Measurements from ENCODE around the gene AKAP9. TPM values are rescaled to one million over a fixed set of nuclear protein-coding genes. Genes with fewer than 3 reads are reported as not detected.
"Not testable (repeated sequence)": the region's sequence is repeated elsewhere in the genome, so short reads cannot be mapped to it uniquely, and the experiment has no call there.

AKAP9 gene
- 10 to 100 TPM; 32.4 to 41.7 TPM for total RNA-seq

DNA sequence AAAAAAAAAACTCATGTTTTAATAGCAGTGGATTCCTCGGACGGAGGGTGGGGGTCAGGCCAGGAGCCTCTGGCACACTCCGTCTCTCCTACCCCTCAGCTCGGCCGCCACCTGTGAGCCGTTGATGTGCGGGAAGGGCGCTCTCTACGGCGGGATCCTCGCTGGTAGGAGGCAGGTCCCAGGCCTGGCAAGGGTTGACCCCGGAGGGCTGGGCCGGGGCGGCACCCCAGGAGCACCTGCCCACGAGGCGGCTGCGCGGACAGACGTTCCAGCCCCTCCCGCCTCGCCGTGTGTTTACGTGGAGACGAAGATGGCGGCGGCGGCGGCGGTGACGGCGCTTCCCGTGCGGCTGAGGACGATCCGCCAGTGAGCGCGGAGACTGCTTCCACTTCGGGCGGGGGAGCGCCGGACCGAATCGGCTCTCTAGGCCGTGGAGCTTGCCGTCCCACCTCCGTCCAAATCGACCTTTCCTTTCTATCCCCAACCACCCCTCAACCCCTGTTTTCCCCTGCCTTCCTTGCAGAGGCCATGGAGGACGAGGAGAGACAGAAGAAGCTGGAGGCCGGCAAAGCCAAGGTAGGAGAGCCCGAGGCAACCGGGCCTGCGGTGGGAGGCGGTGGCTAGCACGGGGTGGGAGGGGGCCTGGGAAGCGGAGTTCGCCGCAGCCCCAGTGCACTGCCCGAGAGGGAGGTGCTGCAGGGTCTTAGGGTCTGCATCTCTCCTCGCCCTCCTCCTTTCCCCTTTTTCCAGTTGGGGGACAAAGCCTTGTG is at the start of gene AKAP9:
Gene AKAP9 (plus strand): TSS at position 291 of the 770 bp plus-strand sequence. CDS start 238 bp downstream, at position 529.
- POLR2A ChIA-PET: interaction anchor here (0.9 to 3.1 kb wide), 16 partner anchors 8 to 1292 kb away, joined by 3 to 19 read pairs (median 5); partner anchors contain the start of genes ANKIB1, CYP51A1, GATAD1 and KRIT1
- CTCF ChIA-PET: interaction anchor here (1.4 to 3.3 kb wide), 4 partner anchors 13 to 507 kb away, joined by 3 to 24 read pairs (median 9); partner anchors contain the start of genes GATAD1 and MTERF1
- Mint-ChIP-seq H3K4me1 (peaks cover 33% of the 10 kb centered on the region), H3K4me3 (peak within 1 kb of the TSS; percentile 89), H3K27ac (peak within 1 kb of the TSS; percentile 91), H3K36me3 (ENCODE audit: low read depth) (peaks cover 5% of the 10 kb centered on the region), H3K9me3 (no peaks in the 10 kb centered on the region), H3K27me3 (no peaks in the 10 kb centered on the region)
- DNase-seq: peak; percentile 90

DNA sequence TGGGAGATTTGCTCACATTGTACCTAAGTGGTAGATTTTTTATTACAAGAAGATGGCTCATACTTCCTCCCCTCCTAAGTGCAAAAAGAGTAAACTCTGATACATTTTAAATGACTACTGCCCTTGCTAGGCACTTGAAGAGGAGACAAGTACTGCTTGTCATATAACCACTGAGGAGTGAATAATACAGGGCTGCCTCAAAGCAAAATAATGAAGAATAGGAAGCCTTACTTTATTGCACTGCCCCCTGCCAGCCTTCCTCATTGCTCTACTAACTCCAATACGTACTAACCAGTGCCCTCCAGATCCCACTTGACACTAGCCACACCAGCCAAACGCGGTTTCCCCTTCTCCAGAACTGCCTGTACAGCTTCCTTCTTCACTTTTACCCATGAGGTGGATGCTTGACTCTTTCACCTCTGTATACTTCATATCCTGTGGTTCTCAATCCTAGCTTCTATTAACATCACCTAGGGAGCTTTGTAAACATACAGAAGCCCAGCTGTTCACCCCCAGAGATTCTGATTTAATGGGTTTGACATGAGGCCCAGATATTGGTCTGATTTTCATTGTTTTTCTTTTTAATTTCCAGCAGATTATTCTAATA is 48.5 kb upstream of the AKAP9 start:
- POLR2A ChIA-PET: interaction anchor here (0.6 kb wide), 1 partner anchor 1010 kb away, joined by 3 read pairs; no protein-coding TSS in a partner anchor

DNA sequence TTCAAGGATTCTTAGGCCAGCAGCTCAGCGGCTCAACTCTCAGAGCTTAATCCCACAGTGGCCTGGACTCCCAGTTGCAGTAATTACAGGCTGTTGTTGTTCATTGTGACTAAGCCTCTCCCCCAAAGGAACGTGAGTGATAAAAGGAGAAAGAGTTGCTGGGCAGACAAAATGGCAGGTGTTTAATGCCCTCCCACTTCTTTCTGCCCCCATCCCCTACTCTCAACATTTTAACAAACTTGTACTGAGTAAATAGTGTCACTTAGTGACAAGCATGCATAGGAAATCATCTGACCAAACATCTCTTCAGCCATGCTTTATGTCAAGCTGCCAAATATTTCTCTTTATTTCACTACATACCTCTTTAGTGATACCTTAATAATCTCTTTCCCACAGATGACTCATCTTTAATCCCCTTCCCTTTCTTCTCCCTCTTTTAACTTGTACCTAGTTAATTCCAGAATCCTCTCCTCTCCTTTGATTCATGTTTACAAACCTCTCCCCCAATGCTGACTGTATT is 47.8 kb upstream of the AKAP9 start:
- ChIA-PET POLR2A (no interaction called here), CTCF (interaction anchor here (1.5 kb wide), 1 partner anchor 13 kb away, joined by 3 read pairs; the partner anchor contains the start of gene MTERF1)
- H3K27ac Mint-ChIP-seq: no peak overlapping the region
- H3K4me1 Mint-ChIP-seq: no peaks in the 10 kb centered on the region
- H3K27me3 Mint-ChIP-seq: peaks cover 6% of the 10 kb centered on the region
- no peak for DNase-seq
- peaks cover 3% of the 10 kb centered on the region for H3K9me3 Mint-ChIP-seq
- H3K4me3 Mint-ChIP-seq: no peak overlapping the region
- H3K36me3 Mint-ChIP-seq (ENCODE audit: low read depth): no peaks in the 10 kb centered on the region

More for the DNA sequence above, 48.5 kb upstream of the AKAP9 start:
- Mint-ChIP-seq H3K27me3 (peaks cover 6% of the 10 kb centered on the region), H3K27ac (no peak overlapping the region), H3K36me3 (ENCODE audit: low read depth) (no peaks in the 10 kb centered on the region), H3K4me1 (no peaks in the 10 kb centered on the region), H3K4me3 (no peak overlapping the region), H3K9me3 (peaks cover 4% of the 10 kb centered on the region)
- DNase-seq: no peak
- CTCF ChIA-PET: interaction anchor here (1.5 kb wide), 1 partner anchor 12 kb away, joined by 3 read pairs; the partner anchor contains the start of gene MTERF1

DNA sequence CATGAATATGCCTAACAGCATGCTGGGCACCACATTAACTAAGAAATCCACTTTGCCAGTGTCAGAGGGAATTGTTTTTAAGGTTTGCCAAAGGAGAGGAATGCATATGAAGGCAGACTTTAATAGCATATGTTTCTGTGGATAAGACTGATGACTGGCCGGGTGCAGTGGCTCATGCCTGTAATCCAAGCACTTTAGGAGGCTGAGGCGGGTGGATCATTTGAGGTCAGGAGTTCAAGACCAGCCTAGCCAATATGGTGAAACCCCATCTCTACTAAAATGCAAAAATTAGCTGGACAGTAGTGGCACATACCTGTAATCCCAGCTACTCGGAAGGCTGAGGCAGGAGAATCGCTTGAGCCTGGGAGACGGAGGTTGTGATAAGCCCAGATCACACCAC is 47.0 kb upstream of the AKAP9 start:
- POLR2A ChIA-PET; DNase-seq; H3K4me1 Mint-ChIP-seq; H3K4me3 Mint-ChIP-seq; H3K9me3 Mint-ChIP-seq; H3K27me3 Mint-ChIP-seq; CTCF ChIA-PET; H3K27ac Mint-ChIP-seq; H3K36me3 Mint-ChIP-seq (ENCODE audit: low read depth): not testable (repeated sequence)

DNA sequence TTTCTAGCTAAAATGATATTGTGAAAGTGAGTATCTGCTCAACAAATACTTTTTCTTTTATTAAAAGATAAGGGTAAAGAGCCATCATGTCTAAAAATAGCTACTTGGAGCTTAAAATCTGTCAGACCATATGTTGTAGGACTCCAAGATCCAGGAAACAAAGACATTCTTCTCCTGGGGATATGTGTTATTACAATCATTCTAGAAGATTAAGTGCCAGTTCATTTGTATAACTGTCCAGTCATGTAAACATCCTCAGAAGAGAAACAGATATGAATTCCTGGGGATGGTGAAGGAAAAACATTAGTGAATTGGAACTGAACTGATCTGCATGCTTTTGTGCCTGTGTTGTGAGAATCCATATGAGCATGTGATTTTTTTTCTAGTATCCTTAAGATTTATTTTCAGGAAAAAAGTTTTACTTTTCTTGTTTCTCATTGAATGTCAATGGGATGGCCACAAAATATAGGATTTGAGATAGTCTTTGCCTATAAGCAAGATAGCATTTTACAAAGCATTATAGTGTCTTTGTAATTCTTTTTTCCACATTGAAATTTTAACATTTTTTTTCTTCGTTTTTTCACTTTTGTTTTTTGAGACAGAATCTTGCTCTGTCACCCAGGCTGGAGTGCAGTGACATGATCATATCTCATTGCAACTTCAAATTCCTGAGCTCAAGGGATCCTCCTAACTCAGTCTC is 45.7 kb upstream of the AKAP9 start:
- ChIA-PET POLR2A (no interaction called here), CTCF (interaction anchor here (0.8 kb wide), 1 partner anchor 15 kb away, joined by 4 read pairs; no protein-coding TSS in a partner anchor)
- DNase-seq: no peak
- H3K27ac Mint-ChIP-seq: no peak overlapping the region
- no peaks in the 10 kb centered on the region for H3K36me3 Mint-ChIP-seq (ENCODE audit: low read depth)
- H3K9me3 Mint-ChIP-seq: peaks cover 3% of the 10 kb centered on the region
- H3K4me3 Mint-ChIP-seq: no peak overlapping the region
- peaks cover 6% of the 10 kb centered on the region for H3K27me3 Mint-ChIP-seq
- H3K4me1 Mint-ChIP-seq: no peaks in the 10 kb centered on the region

DNA sequence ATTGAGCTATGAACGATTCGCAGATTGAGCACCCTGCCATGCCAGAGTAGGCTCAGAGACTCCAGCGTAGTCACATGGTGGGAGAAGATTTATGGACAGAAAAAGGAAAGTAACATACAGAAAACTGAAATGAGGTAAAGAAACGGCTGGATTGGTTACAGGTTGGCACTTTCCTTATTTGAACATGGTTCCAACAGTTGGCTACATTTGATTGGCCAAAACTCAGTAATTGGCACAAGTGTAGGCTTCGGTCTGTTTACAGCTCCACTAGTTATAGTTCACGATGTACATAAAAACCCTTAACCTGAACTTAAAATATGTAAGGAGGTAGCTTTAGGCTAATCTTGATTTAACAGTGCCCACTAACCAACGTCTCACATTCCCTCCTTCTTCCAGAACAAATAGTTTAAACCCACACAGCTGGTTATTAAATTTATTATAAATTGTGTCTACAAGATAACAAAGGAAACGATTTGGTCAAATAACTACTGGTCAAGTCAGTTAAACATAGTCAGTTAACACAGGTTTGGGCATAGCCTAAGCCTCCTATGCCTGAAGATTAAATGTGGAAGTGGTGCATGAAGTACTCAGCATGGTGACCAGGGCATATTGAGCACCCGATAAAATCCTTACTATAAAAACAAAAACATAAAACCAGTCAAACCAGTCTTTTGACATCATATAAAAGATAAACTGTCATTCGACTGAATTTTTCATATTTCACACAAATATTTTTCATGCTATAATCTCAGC is 42.2 kb upstream of the AKAP9 start:
- no peak for DNase-seq
- Mint-ChIP-seq H3K27ac (no peak overlapping the region), H3K4me3 (no peak overlapping the region), H3K27me3 (peaks cover 6% of the 10 kb centered on the region), H3K9me3 (no peaks in the 10 kb centered on the region), H3K36me3 (ENCODE audit: low read depth) (no peaks in the 10 kb centered on the region), H3K4me1 (no peaks in the 10 kb centered on the region)
- POLR2A ChIA-PET: interaction anchor here (1.5 kb wide), 1 partner anchor 17 kb away, joined by 3 read pairs; no protein-coding TSS in a partner anchor
- CTCF ChIA-PET: no interaction called here

DNA sequence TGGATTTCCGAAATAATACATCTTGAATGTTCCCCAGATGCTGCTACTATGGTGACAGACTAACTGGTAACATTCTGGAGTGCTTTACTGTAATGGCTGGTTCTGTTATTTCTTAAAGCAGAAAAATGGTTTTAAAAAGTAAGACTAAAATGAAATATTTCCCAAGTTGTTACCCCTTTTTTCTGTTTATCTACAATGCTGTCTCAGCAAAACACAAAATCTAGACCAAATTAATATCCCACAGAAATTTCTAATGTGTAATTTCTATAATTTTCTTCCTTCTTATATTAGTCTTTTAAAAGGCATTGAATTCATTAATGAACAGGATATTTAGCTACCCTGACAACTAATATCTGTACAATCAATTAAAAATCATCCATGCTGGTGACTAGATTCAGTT is 41.1 kb upstream of the AKAP9 start:
- POLR2A ChIA-PET: no interaction called here
- H3K27me3 Mint-ChIP-seq: peaks cover 6% of the 10 kb centered on the region
- H3K9me3 Mint-ChIP-seq: no peaks in the 10 kb centered on the region
- no peak for DNase-seq
- no peaks in the 10 kb centered on the region for H3K36me3 Mint-ChIP-seq (ENCODE audit: low read depth)
- CTCF ChIA-PET: no interaction called here
- no peak overlapping the region for H3K4me3 Mint-ChIP-seq
- no peak overlapping the region for H3K27ac Mint-ChIP-seq
- H3K4me1 Mint-ChIP-seq: no peaks in the 10 kb centered on the region

DNA sequence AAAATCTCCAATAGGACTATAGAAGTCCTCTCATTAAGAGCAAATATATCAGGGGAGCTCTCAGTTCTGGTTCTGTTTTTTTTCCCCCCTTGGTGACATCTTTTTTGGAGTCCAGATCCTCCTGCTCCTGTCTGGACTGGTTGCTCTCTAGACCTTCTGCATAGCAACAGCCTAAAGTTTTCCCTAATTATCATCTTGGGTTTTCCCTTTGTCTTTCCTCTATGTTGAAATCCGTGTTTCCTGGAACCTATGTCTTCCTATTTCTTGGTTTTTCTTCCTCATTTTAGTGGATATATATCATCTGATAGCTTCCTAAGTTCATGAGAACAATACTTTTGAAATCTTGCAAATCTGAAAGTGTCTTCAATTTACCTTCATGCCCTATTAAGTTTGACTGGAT is 30.5 kb upstream of the AKAP9 start:
- DNase-seq: no peak
- Mint-ChIP-seq H3K4me3 (no peak overlapping the region), H3K4me1 (peaks cover 7% of the 10 kb centered on the region), H3K36me3 (ENCODE audit: low read depth) (no peaks in the 10 kb centered on the region), H3K27me3 (peaks cover 3% of the 10 kb centered on the region), H3K9me3 (no peaks in the 10 kb centered on the region), H3K27ac (no peak overlapping the region)
- CTCF ChIA-PET: no interaction called here
- POLR2A ChIA-PET: no interaction called here

DNA sequence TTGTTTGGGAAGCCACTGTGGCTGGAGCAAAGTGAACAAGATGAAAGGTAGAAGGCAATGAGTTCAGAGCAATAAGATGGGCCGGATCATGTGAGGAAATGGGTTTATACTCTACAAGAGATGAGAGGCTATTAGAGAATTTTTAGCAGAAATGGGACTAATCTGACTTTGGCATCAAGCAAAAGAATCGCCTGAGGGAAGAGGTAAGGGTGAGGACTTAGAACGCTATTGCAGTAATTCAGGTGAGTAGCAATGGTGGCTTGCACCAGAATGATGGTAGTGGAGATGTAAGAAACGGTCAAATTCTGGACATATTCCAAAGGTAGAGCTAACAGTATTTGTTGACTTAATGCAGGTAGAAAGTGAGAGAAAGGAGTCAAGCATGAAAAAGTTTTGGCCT is 29.5 kb upstream of the AKAP9 start:
- Mint-ChIP-seq H3K36me3 (ENCODE audit: low read depth) (no peaks in the 10 kb centered on the region), H3K4me1 (peaks cover 16% of the 10 kb centered on the region), H3K4me3 (no peak overlapping the region), H3K9me3 (no peaks in the 10 kb centered on the region), H3K27ac (no peak overlapping the region), H3K27me3 (peaks cover 3% of the 10 kb centered on the region)
- no peak for DNase-seq
- ChIA-PET CTCF (interaction anchor here (0.8 kb wide), 1 partner anchor 30 kb away, joined by 3 read pairs; no protein-coding TSS in a partner anchor), POLR2A (interaction anchor here (1.0 kb wide), 1 partner anchor 30 kb away, joined by 3 read pairs; the partner anchor contains the start of gene MTERF1)

DNA sequence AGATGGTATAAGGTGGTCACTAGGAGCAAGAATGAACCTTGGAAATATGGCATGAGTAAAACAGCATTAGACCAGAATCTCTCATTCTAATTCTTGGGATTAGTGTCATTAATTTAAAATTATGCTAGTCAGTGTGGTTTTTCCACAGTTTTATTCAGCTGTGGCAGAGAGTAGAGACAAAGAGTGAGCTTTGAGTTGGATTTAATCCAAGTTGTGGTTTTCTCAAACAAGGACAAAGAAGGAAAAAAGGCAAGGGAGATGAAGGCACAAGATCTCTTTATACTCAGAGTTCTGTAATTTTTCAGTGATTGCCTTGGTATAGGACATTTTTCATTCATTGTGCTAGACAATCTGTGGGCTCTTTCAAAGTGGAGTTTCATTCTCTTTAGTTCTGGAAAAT is 28.2 kb upstream of the AKAP9 start:
- POLR2A ChIA-PET: interaction anchor here (1.2 kb wide), 1 partner anchor 31 kb away, joined by 3 read pairs; no protein-coding TSS in a partner anchor
- Mint-ChIP-seq H3K27ac (no peak overlapping the region), H3K9me3 (no peaks in the 10 kb centered on the region), H3K36me3 (ENCODE audit: low read depth) (no peaks in the 10 kb centered on the region), H3K4me1 (peaks cover 18% of the 10 kb centered on the region), H3K4me3 (no peak overlapping the region), H3K27me3 (peaks cover 3% of the 10 kb centered on the region)
- no peak for DNase-seq
- CTCF ChIA-PET: interaction anchor here (0.8 kb wide), 1 partner anchor 32 kb away, joined by 4 read pairs; no protein-coding TSS in a partner anchor

DNA sequence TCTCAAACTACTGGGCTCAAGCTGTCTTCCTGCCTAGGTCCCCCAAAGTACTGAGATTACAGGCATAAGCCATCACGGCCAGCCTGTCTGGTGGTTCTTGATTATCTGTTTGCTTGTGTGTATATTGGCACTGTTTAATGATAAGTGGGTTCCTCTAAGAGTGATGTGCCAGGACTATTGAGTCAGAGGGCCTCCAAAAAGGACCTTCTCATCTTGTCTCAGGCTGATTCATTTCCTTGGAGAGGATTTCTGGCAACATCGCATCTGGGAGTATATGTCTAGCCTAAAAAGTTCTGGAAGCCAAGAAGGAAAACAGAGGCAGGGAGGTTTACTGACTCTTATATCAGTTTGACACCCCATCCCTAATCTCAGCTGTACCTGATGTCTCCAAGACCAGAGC is 27.1 kb upstream of the AKAP9 start:
- Mint-ChIP-seq H3K27ac (no peak overlapping the region), H3K4me1 (peaks cover 18% of the 10 kb centered on the region), H3K4me3 (no peak overlapping the region), H3K9me3 (no peaks in the 10 kb centered on the region), H3K36me3 (ENCODE audit: low read depth) (no peaks in the 10 kb centered on the region), H3K27me3 (peaks cover 7% of the 10 kb centered on the region)
- no peak for DNase-seq
- POLR2A ChIA-PET: interaction anchor here (0.7 to 1.2 kb wide), 2 partner anchors 26 to 33 kb away, joined by 3 read pairs; no protein-coding TSS in a partner anchor
- CTCF ChIA-PET: no interaction called here

DNA sequence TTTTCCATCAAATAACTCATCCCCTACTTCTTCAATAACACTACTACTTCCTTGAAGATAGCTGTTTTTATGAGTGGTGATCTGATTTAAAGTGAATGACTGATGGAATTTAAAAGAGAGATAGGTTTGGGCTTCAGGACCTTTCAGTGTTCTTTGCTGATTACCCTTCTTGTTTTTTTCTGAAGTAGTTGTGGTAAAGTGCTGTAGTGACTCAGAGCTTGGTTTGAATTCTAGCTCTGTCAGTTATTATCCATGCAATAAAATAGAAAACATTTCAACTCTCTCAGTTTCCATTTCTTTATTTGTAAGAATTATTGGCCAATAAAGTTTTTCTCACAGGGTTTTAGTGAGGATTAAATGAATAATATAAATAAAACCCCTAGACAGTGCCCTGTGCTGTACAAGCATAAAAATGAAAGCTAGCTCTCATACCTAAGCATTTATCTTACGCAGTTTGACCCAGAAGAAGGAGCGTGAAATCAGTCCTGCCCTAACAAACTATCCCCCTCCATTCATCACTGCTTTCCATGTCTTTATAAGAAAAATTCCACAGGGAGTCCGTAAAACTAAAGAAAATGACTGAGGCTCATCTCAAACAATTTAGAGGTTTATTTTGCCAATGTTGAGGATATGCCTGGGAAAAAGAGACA is 25.1 kb upstream of the AKAP9 start:
- Mint-ChIP-seq H3K4me1 (peaks cover 18% of the 10 kb centered on the region), H3K9me3 (no peaks in the 10 kb centered on the region), H3K4me3 (no peak overlapping the region), H3K27ac (no peak overlapping the region), H3K36me3 (ENCODE audit: low read depth) (no peaks in the 10 kb centered on the region), H3K27me3 (peaks cover 7% of the 10 kb centered on the region)
- no peak for DNase-seq
- POLR2A ChIA-PET: interaction anchor here (1.9 kb wide), 1 partner anchor 25 kb away, joined by 9 read pairs; the partner anchor contains the start of gene AKAP9
- CTCF ChIA-PET: interaction anchor here (1.1 kb wide), 1 partner anchor 34 kb away, joined by 4 read pairs; the partner anchor contains the start of gene MTERF1
